Osteoblast (primary cell): ENCODE results near the gene NRXN2. TPM values are rescaled to one million over a fixed set of nuclear protein-coding genes. Genes with fewer than 3 reads are reported as not detected.

Source experiments
- DNase-seq: peaks from one replicate; pipeline ENCODE4 v3.0.0; 2011; ENCODE audit warnings: low spot score, mixed read lengths; ENCODE audit not compliant: insufficient read length; ENCODE audit errors: missing footprints
- H2AFZ ChIP-seq: 2 replicates; pipeline ENCODE4 v1.6.0; 2011; ENCODE audit warnings: mild to moderate bottlenecking, low read length
- H3K27ac ChIP-seq: 2 replicates; pipeline ENCODE4 v1.5.1; 2011; ENCODE audit warnings: mild to moderate bottlenecking, low read depth, low read length, moderate library complexity
- H3K27me3 ChIP-seq: 2 replicates; pipeline ENCODE4 v1.6.0; 2012; ENCODE audit warnings: mild to moderate bottlenecking, control low read depth, inconsistent platforms, low read length, moderate library complexity; ENCODE audit not compliant: insufficient read depth
- H3K36me3 ChIP-seq: 2 replicates; pipeline ENCODE4 v1.5.1; 2011; ENCODE audit warnings: mild to moderate bottlenecking, low read length, control low read depth, moderate library complexity; ENCODE audit not compliant: insufficient read depth
- H3K4me1 ChIP-seq: 2 replicates; pipeline ENCODE4 v1.5.1; 2011; ENCODE audit warnings: mild to moderate bottlenecking, low read length, control low read depth, moderate library complexity; ENCODE audit not compliant: insufficient read depth
- H3K4me2 ChIP-seq: 2 replicates; pipeline ENCODE4 v1.6.0; 2011; ENCODE audit warnings: mild to moderate bottlenecking, low read length; ENCODE audit not compliant: insufficient read depth
- H3K4me3 ChIP-seq: fragments of 200-600 bp; sonication (generic); 3 replicates; pipeline ENCODE4 v1.5.1; 2012; ENCODE audit warnings: mild to moderate bottlenecking, low read length, inconsistent platforms; ENCODE audit not compliant: insufficient read depth
- H3K79me2 ChIP-seq: 2 replicates; pipeline ENCODE4 v1.6.0; 2012; ENCODE audit warnings: mild to moderate bottlenecking, low read length, control low read depth, inconsistent platforms; ENCODE audit not compliant: insufficient read depth
- H3K9me3 ChIP-seq: 2 replicates; pipeline ENCODE4 v1.5.1; 2011; ENCODE audit warnings: low read depth, low read length, control low read depth
- H4K20me1 ChIP-seq: 2 replicates; pipeline ENCODE4 v1.6.0; 2012; ENCODE audit warnings: mild to moderate bottlenecking, low read length, control low read depth; ENCODE audit not compliant: insufficient read depth
- CTCF ChIP-seq: IDR thresholded peaks from 2 replicates; pipeline ENCODE4 v1.5.1; 2011; ENCODE audit warnings: mild to moderate bottlenecking, low read depth, low read length, moderate library complexity; ENCODE audit errors: extremely low read depth
- total RNA-seq: library from RNA; depleted of rRNA; stranded (reverse); fragments of >200 nt; gene quantifications from 2 replicates; pipeline ENCODE4 v1.2.3, GENCODE V29; 2012

Gene NRXN2
- total RNA-seq, 1 donor = 90.1 TPM

GRCh38 chr11:64571050-64571409 lies 152.0 kb downstream of the NRXN2 start:
- DNase-seq = no peak
- H2AFZ ChIP-seq = no peak overlapping the region
- no peaks in the 10 kb centered on the region for H3K36me3 ChIP-seq
- no peaks in the 10 kb centered on the region for H3K9me3 ChIP-seq
- no peak overlapping the region for H3K27ac ChIP-seq
- no peaks in the 10 kb centered on the region for H4K20me1 ChIP-seq
- no peak overlapping the region for H3K4me3 ChIP-seq
- H3K27me3 ChIP-seq = peaks cover 33% of the 10 kb centered on the region
- no peaks in the 10 kb centered on the region for H3K4me1 ChIP-seq
- TF ChIP-seq CTCF = no peak
- no peak overlapping the region for H3K4me2 ChIP-seq
- no peaks in the 10 kb centered on the region for H3K79me2 ChIP-seq

- Histone ChIP-seq H3K27ac (no peak overlapping the region), H2AFZ (no peak overlapping the region), H3K9me3 (no peaks in the 10 kb centered on the region), H3K4me1 (no peaks in the 10 kb centered on the region), H4K20me1 (no peaks in the 10 kb centered on the region), H3K79me2 (no peaks in the 10 kb centered on the region), H3K4me2 (no peak overlapping the region), H3K36me3 (no peaks in the 10 kb centered on the region), H3K27me3 (peaks cover 27% of the 10 kb centered on the region), H3K4me3 (no peak overlapping the region)
- DNase-seq = no peak
- TF ChIP-seq CTCF = no peak
Observed at GRCh38 chr11:64570341-64570740, 152.7 kb downstream of the NRXN2 start.

GRCh38 chr11:64569300-64569970 lies 153.6 kb downstream of the NRXN2 start:
- no peak overlapping the region for H3K4me3 ChIP-seq
- no peak overlapping the region for H3K27ac ChIP-seq
- H3K79me2 ChIP-seq = no peaks in the 10 kb centered on the region
- peaks cover 19% of the 10 kb centered on the region for H3K27me3 ChIP-seq
- H4K20me1 ChIP-seq = no peaks in the 10 kb centered on the region
- no peaks in the 10 kb centered on the region for H3K36me3 ChIP-seq
- H3K4me2 ChIP-seq = no peak overlapping the region
- no peak overlapping the region for H2AFZ ChIP-seq
- H3K9me3 ChIP-seq = no peaks in the 10 kb centered on the region
- DNase-seq = no peak
- TF ChIP-seq CTCF = no peak
- no peaks in the 10 kb centered on the region for H3K4me1 ChIP-seq

GRCh38 chr11:64568584-64569140 lies 154.3 kb downstream of the NRXN2 start:
- Histone ChIP-seq H3K4me2 (no peak overlapping the region), H4K20me1 (no peaks in the 10 kb centered on the region), H3K9me3 (no peaks in the 10 kb centered on the region), H3K27me3 (peaks cover 14% of the 10 kb centered on the region), H3K4me3 (no peak overlapping the region), H3K36me3 (no peaks in the 10 kb centered on the region), H3K27ac (no peak overlapping the region), H2AFZ (no peak overlapping the region), H3K4me1 (no peaks in the 10 kb centered on the region), H3K79me2 (no peaks in the 10 kb centered on the region)
- no peak for DNase-seq
- TF ChIP-seq CTCF = no peak
